OCI-LY3 (cell line): ENCODE measurements around the gene ST6GALNAC2.

Experiments
- CTCF ChIP-seq: fragments of 200-600, 300-600 bp; sonication (generic); IDR thresholded peaks from 2 replicates; pipeline ENCODE4 v1.5.1; 2014; ENCODE audit warnings: antibody characterized with exemption, low read length, low read depth
- EZH2phosphoT487 ChIP-seq: fragments of 200-600 bp; shearing (Covaris generic); IDR thresholded peaks from 2 replicates; pipeline ENCODE4 v1.6.1; 2018; ENCODE audit warnings: antibody characterized with exemption, mixed run types, low read depth

DNA sequence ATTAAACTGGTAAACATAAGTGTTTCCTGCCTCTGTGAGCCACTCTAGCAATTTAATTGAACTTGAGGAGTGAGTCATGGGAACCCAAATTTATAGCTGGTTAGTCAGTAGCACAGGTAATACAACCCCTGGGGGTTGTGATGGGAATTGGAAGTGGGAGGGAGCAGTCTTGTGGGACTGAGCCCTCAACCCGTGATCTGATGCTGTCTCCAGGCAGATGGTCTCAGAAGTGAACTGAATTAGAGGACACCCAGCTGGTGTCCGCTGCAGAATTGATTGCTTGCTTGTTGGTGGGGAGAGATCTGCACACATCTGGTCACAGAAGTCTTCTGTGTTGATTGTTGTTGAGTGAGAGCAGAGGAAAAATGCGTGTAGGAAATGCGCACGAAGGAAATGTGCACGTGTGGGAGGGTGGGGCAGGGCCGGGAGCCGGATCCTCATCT, 7.7 kb upstream of the ST6GALNAC2 start:
- no peak for TF ChIP-seq CTCF
- no peak for TF ChIP-seq EZH2phosphoT487
